ENCODE data around the gene SDK2.

- no peak for TF ChIP-seq CTCF (IDR thresholded peaks at IDR 0.05; ENCODE audit: insufficient read depth, low read length)
- TF ChIP-seq REST (IDR thresholded peaks at IDR 0.05; ENCODE audit: insufficient replicate concordance, low read depth) = peak; percentile 52
- TF ChIP-seq POLR2AphosphoS5 (IDR thresholded peaks at IDR 0.05; ENCODE audit: low read depth) = no peak
These were observed 13.2 kb downstream of the SDK2 start for GRCh38 chr17:73630965-73631595.
